HG02588 (cell line): Measurements from ENCODE around the gene VLDLR.
"Not testable (repeated sequence)": the region's sequence is repeated elsewhere in the genome, so short reads cannot be mapped to it uniquely, and the experiment has no call there.

ENCODE experiments used
- ATAC-seq: cut with Tn5 transposase; IDR thresholded peaks from one replicate; pipeline ENCODE4 v1.9.1; 2021; ENCODE audit warnings: mild to moderate bottlenecking, moderate library complexity; ENCODE audit not compliant: unreplicated experiment

Gene VLDLR

DNA sequence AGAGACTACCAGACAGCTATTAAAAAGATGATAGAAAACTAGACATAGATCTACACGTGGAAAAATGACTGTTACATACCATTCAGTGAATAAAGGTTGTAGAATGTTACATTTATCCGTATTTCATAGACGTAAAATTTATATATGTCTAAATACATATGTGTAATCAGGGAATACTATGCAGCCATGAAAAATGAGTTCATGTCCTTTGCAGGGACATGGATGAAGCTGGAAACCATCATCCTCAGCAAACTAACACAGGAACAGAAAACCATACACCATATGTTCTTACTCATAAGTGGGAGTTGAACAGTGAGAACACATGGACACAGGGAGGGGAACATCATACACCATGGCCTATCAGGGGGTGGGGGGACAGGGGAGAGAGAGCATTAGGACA is 85.7 kb downstream of the VLDLR start:
- not testable (repeated sequence) for ATAC-seq
